Measurements from ENCODE around the gene DCD.

- no peak for TF ChIP-seq CBX8 (IDR thresholded peaks at IDR 0.05; ENCODE audit: borderline replicate concordance, low read depth, low read length)
- no peak for TF ChIP-seq KDM4A (IDR thresholded peaks at IDR 0.05; ENCODE audit: low read depth, low read length, severe bottlenecking)
- no peak for TF ChIP-seq CTCF (IDR thresholded peaks at IDR 0.05; ENCODE audit: control extremely low read depth in 1 of 3, insufficient read depth in 1 of 3, low read depth in 1 of 3, low read length in 3 of 3)
- no peak for TF ChIP-seq POLR2A (IDR thresholded peaks at IDR 0.05; ENCODE audit: control extremely low read depth in 1 of 2, low read depth in 2 of 2, low read length in 2 of 2)
- no peak for TF ChIP-seq CEBPB (IDR thresholded peaks at IDR 0.05; ENCODE audit: low read depth, low read length)
- no peak; a peak in 1 of 4 replicates for TF ChIP-seq RAD21 (IDR thresholded peaks at IDR 0.05 in 1 of 2, conservative IDR thresholded peaks at IDR 0.05 in 1 of 2; ENCODE audit: low read depth in 2 of 2, low read length in 2 of 2)
- no peak for TF ChIP-seq JUN (IDR thresholded peaks at IDR 0.05; ENCODE audit: low read depth, low read length)
- no peak for TF ChIP-seq SP4 (IDR thresholded peaks at IDR 0.05; ENCODE audit: low read length)
- no peak for TF ChIP-seq RFX5 (IDR thresholded peaks at IDR 0.05; ENCODE audit: borderline replicate concordance, low read depth, low read length)
- no peak for TF ChIP-seq MAX (IDR thresholded peaks at IDR 0.05)
- no peak for TF ChIP-seq CHD7 (IDR thresholded peaks at IDR 0.05; ENCODE audit: insufficient replicate concordance, low read length)
Observed at GRCh38 chr12:54625598-54625997, 22.6 kb downstream of the DCD start.
